K562 (cell line): ENCODE measurements around the gene RBFOX2. TPM values are rescaled to one million over a fixed set of nuclear protein-coding genes. Genes with fewer than 3 reads are reported as not detected.

Source experiments
- ATAC-seq: fragments of 200-7000 bp; cut with Tn5 transposase; 3 replicates; pipeline ENCODE4 v1.9.1; 2020; ENCODE audit warnings: moderate library complexity
- BruUV-seq: library from RNA; stranded (reverse); fragments of 400-500 nt; replicated peaks from 2 replicates; lab custom pipeline; 2021; lab: Mats Ljungman, UMichigan
- CTCF ChIA-PET: fragments of 300-600 bp; formaldehyde crosslinking; extraction: SDS; loops from one replicate; lab custom pipeline; 2021; ENCODE audit warnings: low intra/inter-chr PET ratio; lab: Yijun Ruan, JAX
- POLR2A ChIA-PET: fragments of 300-600, 350-650 bp; sonication (Branson Sonifier 250); formaldehyde crosslinking; extraction: SDS; loops from one replicate; lab custom pipeline; 2021; ENCODE audit warnings: antibody characterized with exemption, inconsistent platforms; lab: Yijun Ruan, JAX
- DNase-seq, 4 experiments: peaks; one replicate each; pipeline versions ENCODE4 v3.0.0 to v3.0.0-alpha.2; 2011 to 2018; ENCODE audit warnings: low spot score in 3 of 4, mixed read lengths in 3 of 4; ENCODE audit errors: extremely low read depth in 1 of 4
- FAIRE-seq: peaks from 2 replicates; lab custom pipeline; 2011; peaks lifted over from hg19 to GRCh38; lab: Jason Lieb, UNC
- H2AFZ ChIP-seq: 2 replicates; pipeline ENCODE4 v1.6.0; 2011; ENCODE audit warnings: low read depth, low read length, control low read depth, inconsistent platforms
- H3K27ac ChIP-seq: fragments of 200-600 bp; 3 replicates; pipeline ENCODE4 v1.8.0; 2011; ENCODE audit warnings: low read depth, mild to moderate bottlenecking, control low read depth, inconsistent platforms, low read length, moderate library complexity, mixed read lengths; ENCODE audit errors: extremely low read depth
- H3K27me3 ChIP-seq, 2 experiments: fragments of 300-600 bp in 1 of 2; 2 replicates in 1 of 2; 3 replicates in 1 of 2; pipeline versions ENCODE4 v1.6.0 to v1.8.0; 2011; ENCODE audit warnings: inconsistent platforms in 2 of 2, low read length in 2 of 2, mild to moderate bottlenecking in 1 of 2, mixed read lengths in 1 of 2, moderate library complexity in 1 of 2; ENCODE audit not compliant: control insufficient read depth in 2 of 2, insufficient read depth in 2 of 2
- H3K36me3 ChIP-seq: fragments of 300-600 bp; 3 replicates; pipeline ENCODE4 v1.8.0; 2011; ENCODE audit warnings: mild to moderate bottlenecking, low read length, inconsistent platforms; ENCODE audit not compliant: control insufficient read depth, insufficient read depth
- H3K4me1 ChIP-seq, 2 experiments: fragments of 200-600 bp in 1 of 2; replicated peaks in 1 of 2; 2 replicates in 1 of 2; 3 replicates in 1 of 2; pipeline versions ENCODE4 v1.5.1 to v1.8.0; 2011; ENCODE audit warnings: inconsistent platforms in 2 of 2, low read length in 2 of 2, mild to moderate bottlenecking in 1 of 2, mixed read lengths in 1 of 2, moderate library complexity in 1 of 2; ENCODE audit not compliant: control insufficient read depth in 2 of 2, insufficient read depth in 2 of 2
- H3K4me2 ChIP-seq: 2 replicates; pipeline ENCODE4 v1.6.1; 2011; ENCODE audit warnings: low read length, control low read depth, inconsistent platforms, mixed read lengths; ENCODE audit not compliant: insufficient read depth
- H3K4me3 ChIP-seq: fragments of 200-600 bp; sonication (generic), shearing (Covaris generic); 2 replicates; pipeline ENCODE4 v1.5.1; 2016; ENCODE audit warnings: control low read depth, inconsistent platforms
- H3K79me2 ChIP-seq: fragments of 200-600 bp; 3 replicates; pipeline ENCODE4 v1.8.0; 2011; ENCODE audit warnings: low read length, inconsistent platforms; ENCODE audit not compliant: control insufficient read depth, insufficient read depth
- H3K9ac ChIP-seq, 2 experiments: 2 replicates each; pipeline versions ENCODE4 v1.6.0 to v1.6.1; 2011; ENCODE audit warnings: low read depth in 2 of 2, low read length in 2 of 2, control low read depth in 1 of 2, inconsistent platforms in 1 of 2, mild to moderate bottlenecking in 1 of 2, mixed read lengths in 1 of 2; ENCODE audit not compliant: insufficient read depth in 1 of 2
- H3K9me1 ChIP-seq: one replicate; pipeline ENCODE4 v1.6.0; 2011; ENCODE audit warnings: inconsistent platforms, mild to moderate bottlenecking, low read length, moderate library complexity; ENCODE audit not compliant: control insufficient read depth, insufficient read depth
- H3K9me3 ChIP-seq: replicated peaks from 2 replicates; pipeline ENCODE4 v1.5.1; 2011; ENCODE audit warnings: low read depth, low read length, inconsistent platforms; ENCODE audit not compliant: control insufficient read depth, insufficient read depth
- H4K20me1 ChIP-seq: replicated peaks from 2 replicates; pipeline ENCODE4 v1.6.1; 2011; ENCODE audit warnings: low read length, inconsistent platforms, mixed read lengths; ENCODE audit not compliant: control insufficient read depth, insufficient read depth
- E2F8 ChIP-seq: fragments of 450-650 bp; IDR thresholded peaks from 2 replicates; pipeline ENCODE4 v1.7.1; 2018; ENCODE audit warnings: mild to moderate bottlenecking, low read depth; ENCODE audit not compliant: partially characterized antibody
- FOXK1 ChIP-seq: sonication (generic); formaldehyde crosslinking; IDR thresholded peaks from 2 replicates; pipeline ENCODE4 v1.8.0; 2022; ENCODE audit warnings: missing genetic modification reagents, mild to moderate bottlenecking, borderline replicate concordance
- KAT2B ChIP-seq: IDR thresholded peaks from one replicate; pipeline ENCODE4 v1.6.1; 2012; ENCODE audit warnings: low read depth, mild to moderate bottlenecking, control low read depth, inconsistent platforms, low read length, moderate library complexity
- MAFF ChIP-seq: IDR thresholded peaks from 2 replicates; pipeline ENCODE4 v1.6.1; 2012; ENCODE audit warnings: low read length, improper control_type of control experiment
- MEF2D ChIP-seq: conservative IDR thresholded peaks from 2 replicates; pipeline ENCODE4 v1.6.1; 2016; ENCODE audit warnings: low read depth, missing genetic modification characterization, missing compliant biosample characterization
- PHF21A ChIP-seq: fragments of 450-650 bp; IDR thresholded peaks from 2 replicates; pipeline ENCODE4 v1.6.1; 2017; ENCODE audit warnings: low read depth, borderline replicate concordance
- PHF8 ChIP-seq: fragments of 200-600 bp; sonication (generic); IDR thresholded peaks from 2 replicates; pipeline ENCODE4 v1.6.1; 2012; ENCODE audit warnings: mixed run types, mild to moderate bottlenecking, inconsistent platforms, low read length, moderate library complexity, borderline replicate concordance
- SIN3A ChIP-seq, 2 experiments: fragments of 150-350 bp in 1 of 2; IDR thresholded peaks; 2 replicates each; pipeline ENCODE4 v1.6.1; 2011 to 2016; ENCODE audit warnings: borderline replicate concordance in 2 of 2, low read depth in 2 of 2, low read length in 2 of 2, mild to moderate bottlenecking in 2 of 2, moderate library complexity in 2 of 2; ENCODE audit not compliant: control insufficient read depth in 1 of 2
- SRF ChIP-seq, 2 experiments: fragments of 250-450, 450-650 bp in 1 of 2; sonication (Bioruptor Pico) in 1 of 2; sonication (generic) in 1 of 2; formaldehyde crosslinking; IDR thresholded peaks; 2 replicates each; pipeline versions ENCODE4 v1.5.0 to v1.5.1; 2020 to 2022; ENCODE audit warnings: mild to moderate bottlenecking in 1 of 2, missing genetic modification reagents in 1 of 2
- ZHX1 ChIP-seq: fragments of 150-350 bp; conservative IDR thresholded peaks from 2 replicates; pipeline ENCODE4 v1.6.1; 2014; ENCODE audit warnings: low read length
- ZNF263 ChIP-seq: sonication (generic); formaldehyde crosslinking; IDR thresholded peaks from 2 replicates; pipeline ENCODE4 v1.8.0; 2022; ENCODE audit warnings: mild to moderate bottlenecking, missing genetic modification reagents, borderline replicate concordance
- ZNF282 ChIP-seq: sonication (generic); formaldehyde crosslinking; IDR thresholded peaks from 2 replicates; pipeline ENCODE4 v1.8.1; 2023; ENCODE audit warnings: missing genetic modification reagents
- ZNF655 ChIP-seq: fragments of 250-450 bp; sonication (Bioruptor Pico); IDR thresholded peaks from 2 replicates; pipeline ENCODE4 v1.5.0; 2021
- in situ Hi-C: fragments of 300-500 bp; cut with MboI; formaldehyde crosslinking; loops from 4 replicates; pipeline ENCODE4 v1.15.0; 2018; ENCODE audit warnings: inconsistent platforms, mixed read lengths
- intact Hi-C: fragments of 100-400 bp; cut with micrococcal nuclease; formaldehyde crosslinking; loops from 2 replicates; pipeline ENCODE4 v1.14.2; 2022
- polyA plus RNA-seq, 8 experiments: library from polyadenylated mRNA; depleted of rRNA in 4 of 8; stranded (reverse) in 5 of 8; unstranded in 3 of 8; fragments of >200 nt; fragmentation: Nextera tagmentation in 2 of 8; fragmentation: Illumina TruSeq in 1 of 8; extraction: Ambion mirVana in 2 of 8; extraction: Trizol in 1 of 8; gene quantifications; 2 replicates each; pipeline versions ENCODE4 v1.2.1 to v1.2.3, GENCODE V29; 2011 to 2014; ENCODE audit warnings: inconsistent platforms in 1 of 8, missing spikeins in 1 of 8
- total RNA-seq, 7 experiments: library from RNA; depleted of rRNA in 6 of 7; stranded (reverse); fragments of >200 nt in 6 of 7; fragmentation: Illumina TruSeq in 2 of 7; extraction: Trizol in 2 of 7; gene quantifications; 2 replicates each; pipeline versions ENCODE4 v1.2.1 to v1.2.3, GENCODE V29; 2011 to 2021; ENCODE audit warnings: low replicate concordance in 1 of 7

RBFOX2 gene
- total and polyA plus RNA-seq, 9 of the 15 experiments (the other 6 are each of a cell fraction or from before 2014, with no cell fraction given), result 5.8 to 24.8 (median 14.2) TPM

- in situ Hi-C loops, result no loop called here
- Histone ChIP-seq H3K36me3 (no peaks in the 10 kb centered on the region), H3K9me1 (no peaks in the 10 kb centered on the region), H3K27me3 (no peaks in the 10 kb centered on the region), H3K9ac (no peak overlapping the region), H3K9me3 (no peaks in the 10 kb centered on the region), H3K4me1 (peaks cover 0 to 13% of the 10 kb centered on the region in 2 experiments; a peak in 3 of 5 replicates), H3K27ac (no peak overlapping the region), H4K20me1 (peaks cover 9% of the 10 kb centered on the region; the same call in 1 of the 2 replicates), H2AFZ (no peak overlapping the region), H3K4me3 (no peak overlapping the region), H3K4me2 (no peak overlapping the region), H3K79me2 (no peaks in the 10 kb centered on the region)
- ATAC-seq (no peak), FAIRE-seq (no peak), DNase-seq (no peak)
- POLR2A ChIA-PET, result interaction anchor here (0.6 kb wide), 1 partner anchor 95 kb away, joined by 4 read pairs; no protein-coding TSS in a partner anchor
- TF ChIP-seq MAFF (no peak), SRF (CRISPR knock-in tag; IDR thresholded peaks at IDR 0.05) (no peak), PHF21A (no peak), KAT2B (no peak), ZNF263 (no peak), E2F8 (no peak), ZNF282 (CRISPR knock-in tag) (no peak), PHF8 (no peak), MEF2D (tag) (no peak), SIN3A (IDR thresholded peaks at IDR 0.05; ENCODE audit: borderline replicate concordance in 2 of 2, control insufficient read depth in 1 of 2, low read depth in 2 of 2, low read length in 2 of 2) (no peak), FOXK1 (CRISPR knock-in tag) (no peak), ZNF655 (CRISPR knock-in tag) (no peak), ZHX1 (no peak)
- BruUV-seq, result no TSS peak
- CTCF ChIA-PET, result no interaction called here
- intact Hi-C loops, result no loop called here
These were observed 128.9 kb downstream of the RBFOX2 start for GRCh38 chr22:35899736-35900135.
